ENCODE measurements around the gene RPRD1A.
A peak's percentile ranks its signal among the peaks of the same experiment; 100 is the strongest.
"Not testable (repeated sequence)": the region's sequence is repeated elsewhere in the genome, so short reads cannot be mapped to it uniquely, and the experiment has no call there.

Gene RPRD1A

DNA sequence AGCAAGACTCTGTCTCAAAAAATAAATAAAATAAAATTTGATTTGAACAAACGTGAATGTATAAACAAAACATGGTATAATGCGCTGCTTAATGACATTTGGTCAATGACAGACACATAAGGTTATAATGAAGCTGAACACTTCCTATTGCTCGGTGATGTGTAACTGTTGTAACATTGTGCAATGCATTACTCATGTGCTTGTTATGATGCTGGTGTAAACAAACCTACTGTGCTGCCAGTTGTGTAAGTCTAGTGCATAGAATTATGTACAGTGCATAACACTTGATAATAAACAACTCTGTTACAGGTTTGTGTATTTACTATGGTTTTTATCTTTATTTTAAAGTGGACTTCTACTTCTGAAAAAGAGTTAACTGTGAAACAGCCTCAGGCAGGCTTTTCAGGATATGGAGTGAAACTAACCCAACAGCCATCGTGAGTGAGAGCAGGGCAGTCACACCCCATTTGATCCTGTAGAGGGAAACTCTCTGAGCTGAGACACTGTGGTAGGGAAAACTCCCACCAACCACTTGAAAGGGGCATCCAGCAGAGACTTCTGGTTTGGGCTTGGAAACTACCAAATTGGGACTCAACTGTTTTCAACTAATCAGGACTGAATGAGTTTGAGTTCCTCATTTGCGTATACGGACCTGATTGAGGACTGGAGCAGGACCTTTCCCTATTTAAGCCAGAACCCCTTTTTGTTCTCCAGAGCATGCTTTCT, 8.7 kb upstream of the RPRD1A start:
- DNase-seq: no peak

DNA sequence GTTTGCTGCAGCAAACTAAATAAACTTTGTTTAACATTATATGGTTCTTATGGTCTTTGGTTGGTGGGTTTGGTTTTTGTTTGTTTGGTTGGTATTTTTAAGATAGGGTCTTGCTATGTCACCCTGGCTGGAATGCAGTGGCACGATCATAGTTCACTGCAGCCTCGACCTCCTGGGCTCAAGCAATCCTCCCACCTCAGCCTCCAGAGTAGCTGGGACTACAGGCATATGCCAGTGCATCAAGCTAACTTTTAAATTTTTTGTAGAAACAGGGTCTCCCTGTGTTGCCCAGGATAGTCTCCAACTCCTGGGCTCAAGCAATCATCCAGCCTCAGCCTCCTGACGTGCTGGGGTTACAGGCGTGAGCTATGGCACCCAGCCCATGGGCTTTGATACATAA, 7.1 kb upstream of the RPRD1A start:
- no peak for DNase-seq

DNA sequence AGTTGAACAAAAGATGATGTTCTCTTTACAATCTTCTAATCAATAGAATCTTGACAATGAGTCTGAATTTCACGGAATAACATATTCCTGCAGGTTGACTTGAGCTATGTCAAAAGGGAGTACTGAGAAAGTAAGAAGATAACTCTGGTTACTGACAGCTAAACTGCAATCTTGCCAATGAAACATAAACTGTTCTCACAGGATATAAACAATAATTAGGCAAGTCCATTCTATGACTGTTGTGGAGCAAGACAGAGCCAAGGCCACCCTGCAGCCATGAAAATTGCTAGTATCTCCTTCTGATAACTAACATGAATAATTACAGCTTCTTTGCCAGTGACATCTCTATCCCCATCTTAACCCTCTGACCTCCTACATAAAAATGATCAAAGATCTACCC, 6.3 kb upstream of the RPRD1A start:
- no peak for DNase-seq

DNA sequence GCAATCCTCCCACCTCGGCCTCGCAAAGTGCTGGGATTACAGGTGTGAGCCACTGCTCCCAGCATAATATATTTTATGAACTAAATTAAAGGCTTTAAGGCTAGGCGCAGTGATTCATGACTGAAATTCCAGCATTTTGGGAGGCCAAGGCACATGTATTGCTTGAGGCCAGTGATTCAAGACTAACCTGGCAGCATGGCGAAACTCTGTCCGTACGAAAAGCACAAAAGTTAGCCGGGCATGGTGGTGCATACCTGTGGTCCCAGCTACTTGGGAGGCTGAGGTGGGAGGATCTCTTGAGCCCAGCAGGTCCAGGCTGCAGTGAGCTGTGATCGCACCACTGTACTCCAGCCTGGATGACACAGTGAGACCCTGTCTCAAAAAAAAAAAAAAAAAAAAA, 5.0 kb upstream of the RPRD1A start:
- DNase-seq: not testable (repeated sequence)

DNA sequence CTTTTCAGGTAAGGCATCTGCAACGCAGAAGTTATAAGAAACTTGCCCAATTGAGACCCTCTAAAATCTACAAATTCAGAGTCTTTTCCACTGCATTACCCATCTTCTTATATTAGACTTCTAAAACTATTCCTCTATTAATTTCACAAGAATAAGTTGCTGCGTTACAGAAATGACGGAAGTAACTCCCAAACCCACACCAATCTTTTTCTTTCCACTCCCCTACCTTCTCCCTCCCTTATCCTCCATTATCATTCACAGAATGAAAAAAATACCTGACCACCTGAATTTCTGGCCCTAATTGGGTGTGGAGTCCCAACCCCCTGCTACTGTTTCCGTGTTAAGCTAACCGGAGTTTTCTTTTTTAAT, 689 bp downstream of the RPRD1A start:
- DNase-seq: no peak

DNA sequence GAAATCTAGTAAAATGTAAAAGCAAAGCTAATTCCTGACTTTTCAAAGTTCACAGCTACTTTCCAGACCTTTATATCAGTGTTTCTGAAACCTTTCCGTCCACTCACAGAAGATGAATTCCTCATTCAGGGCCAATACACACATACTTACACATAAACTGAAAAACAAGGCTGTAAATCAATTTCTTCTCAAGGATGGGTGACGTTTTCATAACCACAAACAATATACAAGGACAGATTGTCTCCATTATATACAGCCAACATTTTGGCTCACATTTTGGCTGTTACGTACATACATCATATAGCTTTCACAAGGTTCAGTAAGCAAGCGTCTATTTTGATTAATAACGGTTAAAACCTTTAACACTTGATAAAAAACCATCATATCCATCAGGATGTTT, 1.4 kb downstream of the RPRD1A start:
- DNase-seq: no peak

DNA sequence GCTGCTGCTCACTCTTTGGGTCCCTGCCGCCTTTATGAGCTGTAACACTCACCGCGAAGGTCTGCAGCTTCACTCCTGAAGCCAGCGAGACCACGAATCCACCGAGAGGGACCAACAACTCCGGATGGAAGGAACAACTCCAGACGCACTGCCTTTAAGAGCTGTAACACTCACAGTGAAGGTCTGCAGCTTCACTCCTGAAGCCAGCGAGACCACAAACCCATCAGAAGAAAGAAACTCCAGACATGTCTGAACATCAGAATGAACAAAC, 2.6 kb downstream of the RPRD1A start:
- not testable (repeated sequence) for DNase-seq

DNA sequence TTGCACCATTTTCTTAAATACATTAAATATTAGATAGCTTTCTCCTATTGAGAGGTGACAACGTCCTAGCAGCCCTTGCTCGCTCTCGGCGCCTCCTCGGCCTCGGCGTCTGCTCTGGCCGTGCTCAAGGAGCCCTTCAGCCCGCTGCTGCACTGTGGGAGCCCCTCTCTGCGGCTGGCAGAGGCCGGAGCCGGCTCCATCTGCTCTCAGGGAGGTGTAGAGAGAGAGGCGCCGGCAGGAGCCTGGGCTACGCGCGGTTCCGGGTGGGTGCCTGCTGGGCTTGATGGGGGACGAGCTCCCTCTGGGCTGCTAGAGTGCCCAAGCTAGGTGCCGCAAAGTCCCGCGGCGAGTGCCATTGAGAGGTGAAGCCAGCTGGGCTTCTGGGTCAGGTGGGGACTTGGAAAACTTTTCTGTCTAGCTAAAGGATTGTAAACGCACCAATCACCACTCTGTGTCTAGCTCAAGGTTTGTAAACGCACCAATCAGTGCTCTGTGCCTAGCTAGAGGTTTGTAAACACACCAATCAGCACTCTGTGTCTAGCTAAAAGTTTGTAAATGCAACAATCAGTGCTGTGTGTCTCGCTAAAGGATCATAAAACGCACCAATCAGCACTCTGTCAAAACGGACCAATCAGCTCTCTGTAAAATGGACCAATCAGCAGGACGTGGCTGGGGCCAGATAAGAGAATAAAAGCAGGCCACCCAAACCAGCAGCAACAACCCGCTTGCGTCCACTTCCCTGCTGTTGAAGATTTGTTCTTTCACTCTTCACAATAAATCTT, 3.1 kb downstream of the RPRD1A start:
- DNase-seq: peak; percentile 22

DNA sequence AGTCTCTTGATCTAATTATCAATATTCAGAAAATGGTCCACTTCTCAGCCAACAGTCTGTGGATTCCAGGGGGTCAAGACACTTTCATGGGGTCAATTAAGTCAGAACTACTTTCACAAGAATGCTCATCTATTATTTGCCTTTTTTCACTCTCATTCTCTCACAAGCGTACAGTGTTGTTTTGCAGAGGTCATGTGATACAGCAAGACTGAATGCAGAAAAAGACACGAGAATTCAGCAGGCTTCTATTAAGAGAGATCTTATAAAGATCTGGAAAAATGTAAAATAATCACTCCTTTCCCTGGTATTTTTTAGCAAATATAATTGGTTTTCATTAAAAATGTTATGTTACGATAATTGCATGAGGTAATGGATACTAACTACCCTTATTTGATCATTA, 8.7 kb downstream of the RPRD1A start:
- DNase-seq: no peak

DNA sequence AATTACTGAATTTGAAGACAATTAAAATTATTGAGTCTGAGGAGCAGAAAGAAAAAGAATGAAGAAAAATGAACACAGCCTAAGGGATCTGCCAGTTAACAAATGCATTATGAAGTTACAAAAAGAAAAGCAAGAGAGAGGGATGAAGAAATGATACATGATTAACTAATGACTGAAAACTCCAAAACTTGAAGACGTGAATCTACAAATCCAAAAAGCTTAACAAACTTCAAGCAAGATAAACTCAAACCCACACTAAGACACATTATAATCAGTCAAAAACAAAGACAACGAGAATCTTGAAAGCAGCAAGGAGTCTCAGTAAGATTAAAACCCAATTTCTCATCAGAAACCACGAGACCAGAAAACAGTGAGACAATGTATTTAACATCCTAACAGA, 15.6 kb downstream of the RPRD1A start:
- DNase-seq: no peak

DNA sequence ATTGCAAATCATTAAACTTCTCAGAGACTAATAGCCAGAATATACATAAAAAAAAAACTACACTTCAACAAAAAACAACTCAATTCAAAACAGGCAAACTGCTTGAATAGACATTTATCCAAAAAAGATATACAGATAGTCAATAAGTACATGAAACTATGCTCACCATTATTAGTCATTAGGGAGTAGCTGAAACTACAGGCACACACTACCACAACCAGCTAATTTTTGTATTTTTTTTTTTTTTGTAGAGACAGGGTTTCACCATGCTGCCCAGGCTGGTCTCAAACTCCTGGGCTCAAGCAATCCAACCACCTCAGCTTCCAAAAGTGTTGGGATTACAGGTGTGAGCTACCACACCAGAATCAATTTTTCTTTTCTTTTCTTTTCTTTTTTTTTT, 16.9 kb downstream of the RPRD1A start:
- no peak for DNase-seq

DNA sequence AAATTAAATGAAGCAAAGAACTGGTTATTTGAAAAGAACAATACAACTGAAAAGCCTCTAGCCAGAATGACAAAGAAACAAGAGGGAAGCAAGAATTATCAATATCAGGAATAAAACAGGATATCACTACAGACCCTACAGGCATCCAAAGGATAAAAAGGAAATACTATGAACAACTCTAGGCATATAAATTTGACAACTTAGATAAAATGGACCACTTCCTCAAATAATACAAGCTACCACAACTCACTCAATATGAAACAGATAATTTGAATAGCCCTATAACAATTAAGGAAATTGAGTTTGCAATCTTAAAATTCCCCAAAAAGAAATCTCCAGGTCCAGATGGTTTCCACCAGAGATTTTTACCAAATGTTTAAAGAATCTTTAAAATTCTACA, 19.8 kb downstream of the RPRD1A start:
- no peak for DNase-seq

DNA sequence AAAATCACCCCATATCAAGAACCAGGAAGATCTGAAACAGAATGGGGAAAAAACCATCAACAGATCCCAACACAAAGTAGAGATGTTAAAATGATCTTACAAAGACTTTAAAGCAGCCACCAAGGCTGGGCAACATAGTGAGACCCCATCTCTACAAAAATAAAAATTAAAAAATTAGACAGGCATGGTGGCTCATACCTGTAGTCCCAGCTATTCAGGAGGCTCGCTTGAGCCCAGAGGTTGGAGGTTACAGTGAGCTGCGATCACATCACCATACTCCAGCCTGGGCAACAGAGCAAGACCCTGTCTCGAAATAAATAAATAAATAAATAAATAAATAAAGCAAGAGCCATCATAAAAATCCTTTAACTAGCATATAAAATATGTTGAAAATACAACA, 20.5 kb downstream of the RPRD1A start:
- DNase-seq: no peak

DNA sequence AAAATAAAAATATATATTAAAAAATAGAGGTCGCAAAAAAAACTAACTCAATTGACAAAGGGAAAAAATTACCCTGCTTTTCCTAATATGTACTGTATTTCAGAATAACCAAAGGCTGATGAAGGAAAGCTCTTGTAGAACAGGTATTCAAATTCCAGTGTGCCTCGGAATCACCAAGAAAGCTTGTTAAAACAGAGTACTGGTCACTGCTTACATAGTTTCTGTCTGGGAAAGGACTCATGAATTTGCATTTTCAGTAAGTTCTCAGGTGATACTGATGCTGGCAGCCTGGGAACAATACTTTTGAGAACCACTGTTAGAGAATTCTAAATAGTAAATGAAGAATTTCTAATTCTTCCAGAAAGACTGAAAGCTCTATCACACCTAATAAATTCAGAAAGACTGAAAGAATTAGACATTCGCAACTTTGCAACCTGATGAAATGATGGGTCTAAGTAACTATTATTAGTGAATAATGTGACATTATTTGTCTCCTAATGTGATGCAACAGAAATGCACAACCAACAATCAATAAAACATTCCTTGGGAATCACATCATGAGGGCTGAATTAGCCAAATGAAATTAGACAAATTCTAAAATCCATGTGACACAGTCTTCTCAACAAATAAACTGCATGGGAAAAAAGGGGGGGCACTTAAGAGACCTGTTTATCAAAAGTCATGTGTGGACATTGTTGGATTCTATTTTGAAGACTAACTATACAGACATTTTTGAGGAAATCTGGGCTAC, 21.9 kb downstream of the RPRD1A start:
- no peak for DNase-seq

DNA sequence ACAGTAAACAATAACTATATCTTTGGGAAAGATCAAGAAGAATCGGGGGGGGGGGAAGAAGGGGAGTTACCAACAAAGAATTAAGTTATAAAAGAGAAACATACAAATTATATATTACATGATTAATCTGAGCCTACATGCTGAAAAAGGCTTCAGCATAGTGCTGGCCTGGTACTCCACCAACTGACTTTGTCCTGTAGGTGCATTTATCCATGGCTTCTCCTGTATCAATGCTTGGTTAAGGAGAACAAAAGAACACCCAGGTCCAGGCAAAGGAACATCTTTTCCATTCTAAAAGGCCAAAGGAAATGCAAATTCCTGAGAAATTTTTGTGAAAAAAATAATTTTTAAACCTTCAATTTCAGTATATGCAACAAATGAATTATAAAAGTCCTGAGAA, 24.2 kb downstream of the RPRD1A start:
- DNase-seq: no peak

DNA sequence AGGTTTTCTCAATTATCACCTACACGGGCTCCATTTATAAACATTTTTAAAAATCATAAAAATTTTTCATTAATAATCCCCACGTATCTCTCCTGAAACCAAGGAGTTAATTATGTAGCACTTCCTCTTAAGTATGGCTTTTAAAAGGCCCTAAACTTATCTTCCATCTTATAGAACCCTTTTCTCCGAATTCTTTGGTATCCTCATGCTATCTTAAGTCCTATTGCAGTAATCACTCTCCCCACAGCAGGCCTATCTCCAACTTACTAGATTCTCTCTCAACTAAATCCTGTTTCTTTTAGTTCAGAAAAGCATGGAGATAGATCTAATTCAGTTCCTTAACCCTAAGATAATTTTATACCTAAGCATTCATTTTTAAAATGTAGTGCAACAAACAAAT, 26.2 kb downstream of the RPRD1A start:
- no peak for DNase-seq

DNA sequence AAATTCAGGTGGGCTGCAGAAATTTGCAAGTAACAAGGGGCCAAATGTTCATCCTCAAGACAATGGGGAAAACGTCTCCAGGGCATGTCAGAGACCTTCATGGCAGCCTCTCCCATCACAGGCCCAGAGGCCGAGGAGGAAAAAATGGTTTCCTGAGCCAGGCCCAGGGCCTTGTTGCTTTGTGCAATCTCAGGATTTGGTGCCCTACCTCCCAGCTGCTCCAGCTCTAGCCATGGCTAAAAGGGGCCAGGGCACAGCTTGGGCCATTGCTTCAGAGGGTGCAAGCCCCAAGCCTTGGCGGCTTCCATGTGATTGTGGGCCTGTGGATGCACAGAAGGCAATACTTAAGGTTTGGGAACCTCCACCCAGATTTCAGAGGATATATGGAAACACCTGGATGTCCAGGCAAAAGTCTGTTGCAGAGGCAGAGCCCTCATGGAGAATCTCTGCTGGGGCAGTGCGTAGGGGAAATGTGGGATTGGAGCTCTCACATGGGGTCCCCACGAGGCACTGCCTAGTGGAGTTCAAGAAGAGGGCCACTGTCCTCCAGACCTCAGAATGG, 29.2 kb downstream of the RPRD1A start:
- DNase-seq: no peak

DNA sequence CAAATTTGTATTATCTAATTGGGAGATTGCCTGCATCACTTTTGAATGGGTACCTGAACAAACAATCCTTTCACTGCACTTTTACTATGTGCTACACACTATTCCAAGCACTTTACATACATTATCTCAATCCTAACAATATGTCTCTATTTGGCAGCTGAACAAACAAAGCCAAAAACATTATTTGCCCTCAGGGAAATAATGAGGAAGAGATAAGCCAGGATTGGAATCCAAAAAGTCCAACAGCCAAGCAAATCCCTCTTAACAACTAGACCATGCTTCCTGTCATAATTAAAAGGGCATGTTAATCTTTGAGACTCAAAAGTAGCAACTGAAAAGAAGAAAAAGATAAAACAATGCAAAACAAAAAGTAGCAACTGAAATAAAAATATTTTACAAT, 32.1 kb downstream of the RPRD1A start:
- DNase-seq: no peak

DNA sequence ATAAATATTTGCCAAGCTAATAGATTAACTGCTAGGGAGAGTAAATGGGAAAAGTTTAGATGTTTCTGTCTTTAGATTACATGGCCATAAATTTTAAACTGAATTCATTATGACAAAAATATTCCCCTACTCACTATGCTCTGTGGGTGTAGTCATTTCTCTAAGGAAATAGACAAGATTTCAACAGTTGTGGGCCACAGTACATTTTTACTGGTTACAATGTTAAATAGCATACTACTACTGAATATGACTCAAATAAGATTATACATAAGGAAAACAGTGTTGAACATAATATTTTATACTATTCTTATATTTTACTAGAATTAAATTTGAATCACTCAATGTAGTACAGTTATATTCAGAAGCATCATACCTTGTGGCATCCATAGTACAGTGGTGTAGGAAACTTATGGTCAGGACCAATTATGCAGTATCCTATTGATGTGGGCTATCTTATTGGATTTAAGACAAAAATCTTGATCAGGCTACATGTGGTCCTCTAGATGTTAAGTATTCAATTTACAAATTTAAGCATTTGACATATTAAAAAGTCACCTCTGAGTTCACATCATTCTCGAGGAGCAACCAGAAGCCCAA, 33.0 kb downstream of the RPRD1A start:
- no peak for DNase-seq

DNA sequence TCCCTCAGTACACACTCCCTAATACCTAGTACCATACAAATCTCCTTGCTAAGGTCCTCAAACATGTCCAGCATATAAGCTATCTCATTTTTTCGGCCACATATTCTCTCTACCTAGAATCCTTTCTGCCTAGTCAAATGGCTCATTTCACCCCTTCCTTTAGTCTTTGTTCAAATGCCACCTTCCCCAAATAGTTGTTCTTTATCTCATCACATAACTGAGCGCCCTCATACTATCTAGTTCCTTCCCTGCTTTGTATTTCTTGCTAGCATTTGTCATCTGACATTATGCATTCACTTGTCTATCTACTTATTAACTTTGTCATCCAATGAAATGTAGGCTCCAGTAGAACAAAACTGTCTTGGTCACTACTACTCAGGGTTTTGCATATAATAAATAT, 35.5 kb downstream of the RPRD1A start:
- DNase-seq: no peak

DNA sequence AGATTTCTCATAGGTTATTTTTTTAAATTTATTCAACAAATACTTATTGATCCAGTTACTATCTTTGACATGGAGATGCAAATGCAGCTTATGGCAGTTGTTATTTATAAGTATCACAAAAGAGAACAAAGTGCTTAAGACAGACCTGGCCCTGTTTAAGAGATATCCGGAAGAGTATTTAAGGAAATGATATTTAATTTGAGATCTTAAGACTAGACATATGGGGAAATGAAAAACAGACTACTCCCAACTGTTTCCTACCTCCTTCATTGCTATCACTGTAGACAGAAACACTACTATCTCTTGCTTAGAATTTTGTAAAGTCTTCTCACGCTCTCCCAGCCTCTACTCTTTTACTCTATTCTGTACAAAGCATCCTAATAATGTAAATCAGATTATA, 36.0 kb downstream of the RPRD1A start:
- DNase-seq: no peak

DNA sequence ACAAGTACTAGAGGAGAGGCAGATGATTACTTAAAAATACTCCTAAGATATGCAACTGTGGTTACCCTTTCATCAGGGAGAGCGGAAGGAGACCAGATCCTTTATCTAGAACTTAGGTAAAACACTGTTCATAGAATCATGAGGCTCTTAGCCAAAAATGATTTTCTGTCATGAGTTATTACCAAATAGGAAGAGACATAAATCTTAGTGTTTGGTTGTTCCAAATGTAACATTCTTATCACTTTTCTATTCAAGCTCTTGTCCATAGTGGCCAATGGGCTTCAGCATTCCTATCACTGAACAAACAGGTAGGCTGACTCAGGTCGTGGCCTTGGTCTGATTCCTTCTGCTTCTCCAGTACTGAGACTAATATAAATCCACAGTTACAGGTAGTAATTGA, 38.5 kb downstream of the RPRD1A start:
- DNase-seq: no peak

DNA sequence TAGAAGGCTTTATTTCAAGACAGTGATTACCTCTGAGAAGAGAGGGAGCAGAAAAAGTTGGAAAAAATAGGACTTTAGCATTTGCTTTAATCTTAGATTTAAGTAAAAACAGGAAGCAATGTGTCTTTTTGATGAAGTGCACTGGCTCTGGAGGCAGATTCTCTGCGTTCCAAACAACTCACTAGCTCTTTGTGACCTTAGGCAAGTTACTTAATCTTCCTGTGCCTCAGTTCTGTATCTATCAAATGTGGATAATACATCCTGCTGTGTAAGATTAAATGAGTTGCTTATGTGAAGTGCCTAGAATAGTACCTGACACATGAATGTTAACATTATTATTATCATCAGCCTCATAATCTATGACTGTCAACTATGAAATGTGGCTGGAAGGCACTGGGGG, 42.3 kb downstream of the RPRD1A start:
- no peak for DNase-seq

DNA sequence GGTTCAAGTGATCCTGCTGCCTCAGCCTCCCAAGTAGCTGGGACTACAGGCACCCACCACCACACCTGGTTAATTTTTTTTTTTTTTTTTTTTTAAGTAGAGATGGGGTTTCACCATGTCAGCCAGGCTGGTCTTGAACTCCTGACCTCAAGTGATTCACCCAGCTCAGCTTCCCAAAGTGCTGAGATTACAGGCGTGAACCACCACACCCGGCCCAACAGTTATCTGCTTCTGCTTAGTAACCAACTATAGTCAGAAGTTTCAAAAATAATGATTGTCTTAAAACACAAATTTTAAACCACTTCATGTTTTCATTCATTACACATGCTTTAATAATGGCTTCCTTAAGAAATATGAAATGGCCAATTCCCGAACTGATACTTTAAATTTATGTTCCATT, 43.1 kb downstream of the RPRD1A start:
- not testable (repeated sequence) for DNase-seq

Measured in NCI-H524 treated with DMSO at 0.1 percent for 48 hours (cell line).